Stimulated activated CD4-positive, alpha-beta T cell treated with anti-CD3 and anti-CD28 coated beads, Interleukin-1b, Interleukin-23, amount 100 ng/mL, for 24 hours (primary cell): ENCODE results near the gene TMEM72.

Experiments
- DNase-seq, 4 experiments: peaks; one replicate each; pipeline ENCODE4 v3.0.0-alpha.2; 2020; ENCODE audit warnings: low read depth in 4 of 4, low spot score in 1 of 4

The TMEM72 gene

DNA sequence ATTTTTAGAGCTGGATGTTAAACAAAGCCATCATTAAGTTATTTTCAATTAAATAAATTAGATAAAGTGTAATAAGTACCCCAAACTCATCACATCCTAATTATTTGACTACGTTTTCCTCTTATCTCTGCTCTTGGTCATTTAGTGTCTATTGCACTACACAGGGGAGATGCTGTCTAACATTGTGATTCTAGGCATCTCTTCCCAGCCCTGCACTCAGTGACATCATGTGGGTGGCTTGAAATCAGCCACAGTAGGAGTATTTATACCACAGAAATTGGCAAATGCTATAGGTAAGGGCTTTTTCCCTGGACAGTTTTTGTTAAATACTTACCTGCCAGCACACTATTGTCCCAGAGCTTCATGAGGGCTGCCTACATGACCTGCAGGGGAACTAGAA is 21.3 kb upstream of the TMEM72 start:
- no peak for DNase-seq

- DNase-seq = no peak
Measured at GRCh38 chr10:44890696-44891563, 20.2 kb upstream of the TMEM72 start.

GRCh38 chr10:44891721-44892120 is 19.4 kb upstream of the TMEM72 start:
- DNase-seq = no peak

- no peak for DNase-seq
Measured at GRCh38 chr10:44893604-44894468, 17.3 kb upstream of the TMEM72 start.

DNA sequence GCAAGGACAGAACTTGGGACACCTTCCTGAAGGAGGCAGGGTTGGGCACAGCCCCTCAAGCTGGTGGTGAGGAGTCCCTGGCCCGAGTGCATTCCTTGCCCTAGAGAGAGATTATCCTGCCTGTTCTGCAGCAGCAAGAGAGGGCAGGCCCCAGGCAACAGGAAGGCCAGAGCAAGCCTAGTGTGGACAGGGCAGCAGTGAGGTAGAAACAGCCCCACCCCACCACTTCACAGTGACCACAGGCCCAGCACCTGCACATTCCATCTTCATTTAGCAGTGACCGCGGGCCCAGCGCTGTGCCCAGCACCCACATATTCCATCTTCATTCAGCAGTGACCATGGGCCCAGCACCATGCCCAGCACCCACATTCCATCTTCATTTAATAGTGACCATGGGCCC is 16.4 kb upstream of the TMEM72 start:
- DNase-seq = no peak

DNA sequence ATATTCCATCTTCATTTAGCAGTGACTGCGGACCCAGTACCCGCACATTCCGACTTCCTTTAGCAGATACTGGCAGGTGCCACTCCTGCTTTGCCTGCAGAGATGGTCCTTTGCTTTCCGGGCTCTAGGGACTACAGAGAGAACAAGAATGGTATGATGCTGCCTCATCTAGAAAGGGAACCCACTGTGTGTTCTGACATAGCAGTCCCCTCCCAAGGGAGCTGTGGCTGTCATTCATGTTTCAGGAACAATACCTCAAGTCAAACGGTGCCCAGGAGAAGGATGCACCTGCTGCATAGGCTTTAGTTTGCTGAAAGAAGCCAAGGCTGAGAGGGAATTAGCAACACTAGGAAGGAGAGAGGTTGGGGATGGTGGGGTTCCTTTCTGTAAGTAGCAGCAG is 15.9 kb upstream of the TMEM72 start:
- no peak for DNase-seq

DNA sequence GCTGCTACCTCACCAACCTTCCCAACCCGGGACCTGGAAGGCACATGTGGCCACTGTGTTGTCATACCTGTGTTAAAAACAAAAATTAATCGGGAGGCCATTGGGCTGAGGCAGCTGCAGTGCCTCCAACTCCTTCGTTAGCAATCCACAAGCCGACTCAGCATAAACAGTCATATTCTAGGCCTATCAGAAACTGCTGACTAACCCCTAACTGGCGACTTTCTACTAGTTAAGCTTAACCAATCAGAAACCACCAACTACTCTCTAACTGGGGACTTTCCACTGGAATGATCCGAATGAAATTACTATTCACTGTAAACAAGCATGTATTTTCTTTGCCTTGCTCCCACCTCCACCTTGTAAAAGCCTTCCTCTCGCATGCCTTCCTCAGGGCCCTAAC is 14.1 kb upstream of the TMEM72 start:
- DNase-seq = no peak

DNA sequence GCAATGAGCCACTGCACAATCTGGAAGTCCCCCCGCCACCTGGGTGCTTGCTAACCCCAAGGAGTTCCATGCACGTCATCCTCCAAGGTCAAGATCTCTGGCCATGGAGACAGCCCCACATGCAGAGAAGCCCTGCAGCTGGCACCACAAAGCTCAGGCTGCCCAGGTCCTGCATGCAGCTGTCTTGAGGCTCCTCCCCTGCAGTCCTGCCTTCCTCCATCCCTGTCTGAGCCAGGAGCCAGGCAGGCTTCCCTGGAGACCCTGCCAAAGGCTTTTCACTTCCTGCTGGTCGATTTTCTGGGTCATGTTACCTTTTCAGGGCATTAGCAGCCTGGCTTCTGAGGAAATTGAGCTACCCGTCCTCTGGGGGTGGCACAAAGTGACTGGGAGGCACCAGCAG is 12.5 kb upstream of the TMEM72 start:
- no peak for DNase-seq

- no peak for DNase-seq
Measured at GRCh38 chr10:44899450-44900080, 11.6 kb upstream of the TMEM72 start.

DNA sequence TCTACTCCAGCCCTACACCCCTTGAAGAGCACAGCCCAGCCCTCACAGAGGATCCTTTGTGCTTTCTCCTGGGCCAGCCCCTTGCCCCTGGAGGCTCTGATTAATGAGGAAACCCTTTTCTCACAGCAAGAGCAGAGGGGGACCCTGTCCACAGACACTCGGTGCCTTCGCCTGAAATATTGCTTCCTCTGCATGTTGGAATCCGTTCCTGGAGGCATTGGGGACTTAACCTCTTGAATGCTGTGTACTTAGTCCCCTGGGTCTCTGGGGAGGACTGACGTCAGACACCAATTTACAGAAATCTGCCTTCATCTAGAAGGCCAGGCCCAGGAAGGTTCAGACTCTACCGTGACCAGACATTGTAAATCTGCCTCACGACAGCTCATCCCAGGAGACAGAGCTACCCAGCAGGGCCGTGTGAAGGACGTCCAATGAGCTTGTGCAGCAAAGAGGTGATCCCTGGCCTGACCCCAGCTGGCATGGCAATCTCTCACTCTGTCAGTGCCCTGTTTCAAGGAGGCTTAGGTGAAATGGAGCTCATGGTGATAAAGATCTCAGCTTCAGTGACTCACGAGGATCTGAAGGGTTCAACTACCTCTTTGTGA is 8.1 kb upstream of the TMEM72 start:
- DNase-seq = no peak

DNA sequence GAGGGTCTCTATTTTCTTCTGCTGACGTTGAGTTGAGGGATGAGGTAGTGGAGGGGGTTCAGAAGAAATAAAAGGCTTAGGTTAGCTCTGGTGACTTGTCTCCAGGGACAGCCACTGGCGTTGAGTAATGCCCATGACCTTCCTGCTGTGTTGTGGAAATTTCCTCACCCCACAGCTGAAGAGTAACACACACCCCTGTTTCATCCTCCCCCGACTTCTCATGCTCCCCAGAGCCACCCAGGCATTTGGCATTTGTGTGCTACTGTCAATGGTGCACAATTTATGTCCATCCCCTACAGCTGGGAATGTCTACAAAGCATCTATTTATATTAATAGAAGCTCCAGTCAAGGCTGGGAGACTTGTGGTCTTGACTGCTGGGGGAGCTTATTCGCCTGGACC is 4.7 kb upstream of the TMEM72 start:
- DNase-seq = no peak

- DNase-seq = no peak
Measured at GRCh38 chr10:44907556-44907955, 3.6 kb upstream of the TMEM72 start.

GRCh38 chr10:44908066-44908749 is 2.9 kb upstream of the TMEM72 start:
- DNase-seq = no peak

DNA sequence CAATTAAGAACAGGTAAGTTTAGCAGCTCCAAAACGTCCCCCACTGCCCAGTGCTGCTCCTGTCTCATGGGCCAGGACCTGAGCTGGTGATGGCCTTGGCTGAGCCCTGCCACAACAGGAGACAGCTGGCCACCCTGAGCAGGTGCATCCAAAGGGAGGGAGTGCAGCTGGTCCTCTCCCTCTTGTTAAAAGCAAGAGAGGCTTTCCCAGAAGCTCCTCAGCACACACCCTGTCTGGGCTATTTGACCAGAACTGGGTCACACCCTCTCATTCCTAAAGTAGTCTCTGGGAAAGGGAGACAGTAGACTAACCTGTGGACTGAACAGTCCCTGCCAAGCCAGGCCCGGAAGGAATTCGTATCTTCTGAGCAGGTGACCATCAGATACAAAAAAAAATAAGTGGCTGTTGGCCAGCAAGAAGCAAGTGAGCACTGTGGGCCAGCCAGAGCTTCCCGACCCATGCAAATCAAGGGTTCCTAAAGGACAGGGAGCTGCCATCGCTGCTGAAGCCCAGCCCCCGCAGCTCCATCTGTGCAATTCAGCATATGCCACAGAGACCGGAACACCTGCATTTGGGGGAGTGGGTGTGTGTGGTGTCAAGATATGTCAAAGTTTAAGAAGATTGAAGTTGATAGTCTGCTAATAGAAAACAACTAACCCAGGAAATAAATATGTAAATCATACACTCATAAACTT is 2.1 kb upstream of the TMEM72 start:
- DNase-seq = no peak

DNA sequence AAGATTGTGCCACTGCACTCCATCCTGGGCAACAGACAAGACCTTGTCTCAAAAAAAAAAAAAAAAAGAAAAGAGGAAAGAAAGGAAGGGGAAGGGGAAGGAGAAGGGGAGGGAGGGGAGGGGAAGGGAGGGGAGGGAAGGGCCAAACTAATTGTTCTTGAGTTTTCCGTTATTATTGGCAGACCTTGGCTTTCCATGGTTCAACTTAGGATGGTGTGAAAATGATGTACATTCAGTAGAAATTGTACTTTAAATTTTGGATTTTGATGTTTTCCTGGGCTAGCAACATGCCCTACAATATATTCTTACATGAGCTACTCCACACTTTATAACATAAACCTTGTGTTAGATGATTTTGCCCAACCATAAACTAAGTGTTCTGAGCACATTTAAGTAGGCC is 1.2 kb upstream of the TMEM72 start:
- DNase-seq = no peak

- no peak for DNase-seq
Measured at GRCh38 chr10:44910602-44911001, 535 bp upstream of the TMEM72 start.

DNA sequence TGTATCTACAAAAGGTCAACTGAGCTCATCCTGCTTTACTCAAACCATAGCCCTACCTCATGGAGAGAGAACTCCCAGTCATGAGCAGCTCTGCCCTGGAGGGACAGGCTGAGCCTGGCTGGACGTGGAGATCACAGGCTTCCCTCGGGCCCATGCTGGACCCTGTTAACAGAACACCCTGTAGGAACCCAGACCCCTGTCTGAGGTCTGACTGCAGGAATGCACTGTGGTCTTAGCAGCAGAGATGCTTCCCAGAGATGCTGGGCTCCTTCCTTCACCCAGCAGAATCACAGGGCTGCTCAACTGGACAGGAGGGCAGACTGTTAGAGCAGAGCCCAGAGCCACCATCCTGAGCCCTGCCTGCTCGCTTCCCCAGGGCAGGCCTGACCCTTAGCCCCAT is 814 bp downstream of the TMEM72 start:
- no peak for DNase-seq

- no peak for DNase-seq
Measured at GRCh38 chr10:44913350-44914081, 2.4 kb downstream of the TMEM72 start.

DNA sequence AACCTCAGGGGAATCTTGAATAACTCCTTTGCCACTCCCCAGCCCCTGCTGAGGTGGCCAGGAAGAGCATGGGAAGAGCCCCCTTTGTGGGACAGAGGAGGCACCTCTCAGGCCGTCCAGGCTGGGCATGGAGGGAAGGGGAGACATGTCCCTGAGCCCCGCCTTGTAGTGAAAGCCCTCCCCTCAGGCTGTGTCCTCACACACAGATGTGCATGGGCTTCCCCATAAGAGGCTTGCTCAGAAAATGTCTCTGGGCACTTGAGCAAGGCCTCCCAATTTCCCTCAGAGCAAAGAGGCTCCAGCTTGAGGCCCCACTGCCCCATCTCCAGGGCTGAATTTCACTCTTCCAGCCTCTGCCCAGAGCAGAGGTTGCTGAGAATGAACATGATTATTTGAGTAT is 3.8 kb downstream of the TMEM72 start:
- no peak for DNase-seq

DNA sequence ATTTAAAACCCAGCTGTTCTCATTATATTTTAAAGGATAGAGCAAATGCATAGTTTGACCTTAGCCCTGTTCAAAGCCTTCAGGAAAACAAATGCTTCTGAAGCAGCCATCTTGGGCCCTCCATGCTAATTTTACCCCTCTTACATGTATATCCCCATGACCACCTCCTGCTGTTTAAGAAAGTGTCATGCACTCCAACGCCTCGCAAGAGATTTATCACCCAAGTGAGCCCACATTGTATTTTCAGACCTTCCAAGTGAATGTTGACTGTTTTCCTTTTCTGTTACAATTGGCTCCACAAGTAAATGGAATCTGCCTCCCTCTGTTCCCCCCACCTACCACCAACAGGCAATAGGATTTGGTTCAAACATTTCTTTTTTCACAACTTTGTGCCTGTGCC is 5.3 kb downstream of the TMEM72 start:
- DNase-seq = no peak
